Calu3 (cell line): ENCODE data around the gene TRIM62. TPM values are rescaled to one million over a fixed set of nuclear protein-coding genes. Genes with fewer than 3 reads are reported as not detected.

Experiments
- BruUV-seq: library from RNA; stranded (reverse); fragments of 400-500 nt; replicated peaks from 2 replicates; lab custom pipeline; 2021; lab: Mats Ljungman, UMichigan
- CTCF ChIA-PET: fragments of 300-600 bp; sonication (Branson Sonifier 250); formaldehyde crosslinking; loops from one replicate; lab custom pipeline; 2022; ENCODE audit warnings: antibody characterized with exemption; lab: Charles Lee
- DNase-seq: peaks from one replicate; pipeline ENCODE4 v3.0.0; 2022
- H3K27ac Mint-ChIP-seq: one replicate; pipeline ENCODE4 v1.8.0; 2022; ENCODE audit warnings: mixed read lengths; ENCODE audit not compliant: unreplicated experiment
- H3K27me3 Mint-ChIP-seq: one replicate; pipeline ENCODE4 v1.8.0; 2022; ENCODE audit warnings: mixed read lengths; ENCODE audit not compliant: unreplicated experiment
- H3K36me3 Mint-ChIP-seq: one replicate; pipeline ENCODE4 v1.8.0; 2022; ENCODE audit warnings: mild to moderate bottlenecking, moderate library complexity, mixed read lengths; ENCODE audit not compliant: insufficient read depth, unreplicated experiment
- H3K4me1 Mint-ChIP-seq: one replicate; pipeline ENCODE4 v1.8.0; 2022; ENCODE audit warnings: mild to moderate bottlenecking, low read depth, mixed read lengths; ENCODE audit not compliant: unreplicated experiment
- H3K4me3 Mint-ChIP-seq: one replicate; pipeline ENCODE4 v1.8.0; 2022; ENCODE audit warnings: mild to moderate bottlenecking, low read depth, moderate library complexity, mixed read lengths; ENCODE audit not compliant: unreplicated experiment
- H3K9me3 Mint-ChIP-seq: one replicate; pipeline ENCODE4 v1.8.0; 2022; ENCODE audit warnings: low read depth, mixed read lengths; ENCODE audit not compliant: unreplicated experiment
- CTCF ChIP-seq: fragments of 200-600 bp; IDR thresholded peaks from one replicate; pipeline ENCODE4 v1.8.0; 2022; ENCODE audit warnings: antibody characterized with exemption; ENCODE audit not compliant: unreplicated experiment
- intact Hi-C: fragments of 100-400 bp; cut with micrococcal nuclease; formaldehyde crosslinking; loops from one replicate; pipeline ENCODE4 v1.10.0; 2022; ENCODE audit not compliant: unreplicated experiment
- total RNA-seq: library from RNA; stranded (reverse); gene quantifications from 2 replicates; pipeline ENCODE4 v1.2.3, GENCODE V29; 2022

TRIM62 gene
- total RNA-seq, 1 experiment from 2014 or later = 8.8 TPM

- TF ChIP-seq CTCF = no peak
- Mint-ChIP-seq H3K36me3 (no peaks in the 10 kb centered on the region), H3K4me3 (no peak overlapping the region), H3K9me3 (no peaks in the 10 kb centered on the region), H3K27me3 (peaks cover 62% of the 10 kb centered on the region), H3K27ac (no peak overlapping the region), H3K4me1 (no peaks in the 10 kb centered on the region)
- intact Hi-C loops = no loop called here
- DNase-seq = no peak
- no TSS peak for BruUV-seq
- CTCF ChIA-PET = no interaction called here
These were observed 10.0 kb upstream of the TRIM62 start for GRCh38 chr1:33191731-33192275.

- H3K27me3 Mint-ChIP-seq = peaks cover 69% of the 10 kb centered on the region
- CTCF ChIA-PET = no interaction called here
- H3K4me1 Mint-ChIP-seq = no peaks in the 10 kb centered on the region
- no TSS peak for BruUV-seq
- no peak for DNase-seq
- intact Hi-C loops = no loop called here
- no peaks in the 10 kb centered on the region for H3K9me3 Mint-ChIP-seq
- H3K4me3 Mint-ChIP-seq = no peak overlapping the region
- TF ChIP-seq CTCF = no peak
- no peak overlapping the region for H3K27ac Mint-ChIP-seq
- no peaks in the 10 kb centered on the region for H3K36me3 Mint-ChIP-seq
These were observed 8.9 kb upstream of the TRIM62 start for GRCh38 chr1:33190701-33191100.

- no peaks in the 10 kb centered on the region for H3K4me1 Mint-ChIP-seq
- no peak overlapping the region for H3K4me3 Mint-ChIP-seq
- BruUV-seq = no TSS peak
- H3K9me3 Mint-ChIP-seq = no peaks in the 10 kb centered on the region
- CTCF ChIA-PET = no interaction called here
- intact Hi-C loops = no loop called here
- peaks cover 71% of the 10 kb centered on the region for H3K27me3 Mint-ChIP-seq
- H3K36me3 Mint-ChIP-seq = no peaks in the 10 kb centered on the region
- TF ChIP-seq CTCF = no peak
- H3K27ac Mint-ChIP-seq = no peak overlapping the region
- DNase-seq = no peak
These were observed 6.9 kb upstream of the TRIM62 start for GRCh38 chr1:33188572-33189275.

- H3K4me3 Mint-ChIP-seq = no peak overlapping the region
- BruUV-seq = no TSS peak
- CTCF ChIA-PET = no interaction called here
- H3K27ac Mint-ChIP-seq = no peak overlapping the region
- H3K36me3 Mint-ChIP-seq = peaks cover 7% of the 10 kb centered on the region
- intact Hi-C loops = no loop called here
- TF ChIP-seq CTCF = no peak
- no peak for DNase-seq
- no peaks in the 10 kb centered on the region for H3K9me3 Mint-ChIP-seq
- peaks cover 71% of the 10 kb centered on the region for H3K27me3 Mint-ChIP-seq
- H3K4me1 Mint-ChIP-seq = peaks cover 10% of the 10 kb centered on the region
These were observed 5.1 kb upstream of the TRIM62 start for GRCh38 chr1:33186936-33187335.
